NCI-H748 (cell line): ENCODE results near the gene LYZL1.
"Not testable (repeated sequence)": the region's sequence is repeated elsewhere in the genome, so short reads cannot be mapped to it uniquely, and the experiment has no call there.

Experiments
- DNase-seq: peaks from one replicate; lab custom pipeline; 2025; ENCODE audit not compliant: unreplicated experiment; lab: John Stamatoyannopoulos, UW

The LYZL1 gene

DNA sequence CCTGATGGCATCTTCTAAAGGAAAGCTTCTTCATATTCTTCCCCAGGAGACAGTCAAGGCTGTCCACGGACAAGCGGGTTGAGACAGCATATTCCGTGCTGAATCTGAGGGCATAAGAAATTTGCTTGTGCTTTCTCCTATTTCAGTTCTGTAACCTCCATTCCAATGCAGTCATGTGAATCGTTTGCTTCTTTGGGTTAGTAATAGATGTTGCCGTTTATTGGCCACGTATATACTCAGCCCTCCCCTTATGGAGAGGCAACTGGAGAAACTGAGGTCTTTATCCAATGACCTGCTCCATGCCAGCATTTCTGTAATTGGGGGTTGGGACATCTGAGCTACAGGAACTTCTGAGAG, 38.9 kb downstream of the LYZL1 start:
- no peak for DNase-seq

- DNase-seq: no peak
Measured at GRCh38 chr10:29328983-29329382, 40.1 kb downstream of the LYZL1 start.

- peak; percentile 96 for DNase-seq
Measured at GRCh38 chr10:29329420-29329819, 40.5 kb downstream of the LYZL1 start.

DNA sequence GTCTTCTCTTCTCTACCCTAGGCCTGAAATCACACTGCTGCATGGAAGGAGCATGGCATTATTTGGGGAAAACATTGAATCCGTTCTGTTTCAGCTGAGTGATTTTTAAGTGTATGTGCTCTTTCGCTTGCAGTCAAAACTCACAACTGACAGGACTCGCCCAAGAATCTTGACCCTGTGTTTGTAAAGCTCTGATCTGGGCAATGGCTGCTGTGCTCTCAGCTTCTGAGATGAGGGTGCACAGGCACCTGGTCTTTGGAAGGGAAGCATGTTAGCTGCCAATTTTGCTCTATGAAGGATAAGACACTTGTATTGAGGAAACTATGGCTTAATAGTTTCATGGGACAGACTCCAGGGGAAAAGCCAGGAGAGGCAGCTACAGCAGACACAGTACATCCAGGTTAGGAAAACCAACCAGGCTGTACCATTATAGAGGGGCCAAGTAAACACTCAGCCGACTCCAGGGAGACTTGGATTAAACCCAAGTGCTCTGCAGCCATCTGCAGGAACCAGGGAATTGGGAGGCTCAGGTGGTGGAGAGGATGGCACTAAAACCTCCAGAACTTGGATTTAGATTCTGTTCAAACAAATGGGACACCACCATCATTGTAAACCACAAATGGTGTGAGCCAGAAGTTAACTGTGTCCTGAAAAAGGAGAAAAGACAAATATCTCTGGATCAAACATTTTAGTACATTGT, 43.3 kb downstream of the LYZL1 start:
- no peak for DNase-seq

DNA sequence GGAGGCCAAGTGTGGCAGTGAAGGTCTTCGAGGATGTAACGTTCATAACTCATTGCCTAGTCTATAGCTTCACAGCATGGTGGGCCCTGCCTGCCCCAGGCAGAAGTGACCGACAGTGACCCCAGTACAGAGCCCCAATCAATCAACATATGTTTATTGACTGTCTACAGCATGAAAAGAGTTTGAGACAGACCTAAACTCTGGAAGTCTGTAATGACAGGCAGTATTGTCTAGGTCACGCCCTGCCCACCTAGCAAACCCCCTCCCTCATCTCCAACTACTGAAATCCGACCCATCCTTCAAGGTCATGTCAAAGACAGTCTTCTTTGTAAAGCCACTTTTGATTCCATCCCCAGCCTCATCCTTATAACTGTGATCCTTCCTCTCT, 43.9 kb downstream of the LYZL1 start:
- no peak for DNase-seq

DNA sequence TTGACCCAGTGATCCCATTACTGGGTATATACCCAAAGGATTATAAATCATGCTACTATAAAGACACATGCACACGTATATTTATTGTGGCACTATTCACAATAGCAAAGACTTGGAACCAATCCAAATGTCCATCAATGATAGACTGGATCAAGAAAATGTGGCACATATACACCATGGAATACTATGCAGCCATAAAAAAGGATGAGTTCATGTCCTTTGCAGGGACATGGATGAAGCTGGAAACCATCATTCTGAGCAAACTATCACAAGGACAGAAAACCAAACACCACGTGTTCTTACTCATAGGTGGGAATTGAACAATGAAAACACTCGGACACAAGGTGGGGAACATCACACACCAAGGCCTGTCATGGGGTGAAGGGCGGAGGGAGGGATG, 48.7 kb downstream of the LYZL1 start:
- not testable (repeated sequence) for DNase-seq

- no peak for DNase-seq
Measured at GRCh38 chr10:29343607-29344038, 54.8 kb downstream of the LYZL1 start.

- DNase-seq: no peak
Measured at GRCh38 chr10:29344073-29344820, 55.4 kb downstream of the LYZL1 start.

DNA sequence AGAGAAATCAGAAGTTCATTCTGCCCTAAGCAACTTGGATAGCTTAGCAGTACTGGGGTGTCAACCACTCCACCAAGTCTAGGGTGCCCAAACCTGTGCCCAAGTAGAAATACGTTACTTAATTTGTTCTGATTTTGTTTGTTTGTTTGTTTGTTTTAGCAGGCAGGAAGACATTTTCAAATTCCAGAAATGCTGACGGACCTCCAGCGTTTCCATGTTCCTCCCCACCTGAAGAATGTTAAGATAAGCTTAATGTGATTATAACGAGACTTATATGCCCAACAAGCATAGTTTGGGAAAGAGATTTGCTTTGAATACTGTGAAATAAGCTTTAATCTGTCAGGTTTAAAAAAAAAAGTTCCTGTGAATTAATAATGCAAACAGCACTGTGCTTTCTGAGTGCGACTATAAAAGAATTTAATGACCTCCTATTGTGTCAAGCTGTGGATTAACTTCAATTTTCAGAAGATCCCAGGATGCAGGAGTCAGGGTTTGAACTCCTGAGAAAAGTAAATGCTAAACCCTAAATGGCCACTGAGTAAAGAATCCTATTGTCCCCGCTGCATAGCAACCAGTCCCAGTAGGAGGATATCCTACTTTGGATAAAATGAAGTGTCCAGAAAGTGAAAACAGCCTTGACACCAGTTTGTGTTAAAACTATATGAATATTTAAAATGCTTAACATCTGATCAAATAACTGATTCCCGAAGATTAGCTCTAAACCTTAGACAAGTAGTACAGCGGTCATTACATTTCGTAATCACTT, 56.5 kb downstream of the LYZL1 start:
- DNase-seq: no peak

DNA sequence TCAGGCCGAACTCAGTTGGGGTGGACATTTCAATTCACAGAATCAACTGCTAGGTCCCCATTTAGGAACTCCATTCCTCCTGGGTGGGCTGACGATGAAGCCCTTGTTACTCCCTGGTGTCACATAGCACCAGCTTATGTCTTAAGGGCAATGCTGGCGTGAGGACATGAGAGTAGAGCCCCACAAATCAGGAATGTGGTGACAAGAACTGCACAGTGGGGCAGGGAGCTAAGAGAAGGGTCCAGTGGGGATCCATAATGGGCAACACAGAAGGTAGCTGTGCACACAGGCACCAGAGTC, 57.0 kb downstream of the LYZL1 start:
- DNase-seq: no peak

GRCh38 chr10:29346296-29347001, 57.6 kb downstream of the LYZL1 start:
- DNase-seq: no peak

DNA sequence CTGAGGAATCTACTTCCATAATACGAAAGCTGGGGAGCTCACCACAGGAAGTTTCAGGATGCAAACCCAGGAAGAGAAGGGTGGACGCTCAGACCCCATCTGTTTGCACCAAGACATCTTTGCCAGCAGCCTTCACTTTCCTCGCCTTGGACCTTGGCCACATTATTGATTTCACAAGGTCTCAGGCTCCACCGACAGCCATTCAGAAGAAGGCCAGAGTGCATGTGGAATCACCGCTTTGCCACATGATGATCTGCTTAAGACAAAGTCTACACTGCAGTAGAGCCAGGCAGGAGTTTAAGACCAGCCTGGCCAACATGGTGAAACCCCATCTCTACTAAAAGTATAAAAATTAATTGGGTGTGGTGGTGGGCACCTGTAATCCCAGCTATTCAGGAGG, 60.0 kb downstream of the LYZL1 start:
- no peak for DNase-seq

GRCh38 chr10:29353305-29353704, 64.4 kb downstream of the LYZL1 start:
- no peak for DNase-seq

DNA sequence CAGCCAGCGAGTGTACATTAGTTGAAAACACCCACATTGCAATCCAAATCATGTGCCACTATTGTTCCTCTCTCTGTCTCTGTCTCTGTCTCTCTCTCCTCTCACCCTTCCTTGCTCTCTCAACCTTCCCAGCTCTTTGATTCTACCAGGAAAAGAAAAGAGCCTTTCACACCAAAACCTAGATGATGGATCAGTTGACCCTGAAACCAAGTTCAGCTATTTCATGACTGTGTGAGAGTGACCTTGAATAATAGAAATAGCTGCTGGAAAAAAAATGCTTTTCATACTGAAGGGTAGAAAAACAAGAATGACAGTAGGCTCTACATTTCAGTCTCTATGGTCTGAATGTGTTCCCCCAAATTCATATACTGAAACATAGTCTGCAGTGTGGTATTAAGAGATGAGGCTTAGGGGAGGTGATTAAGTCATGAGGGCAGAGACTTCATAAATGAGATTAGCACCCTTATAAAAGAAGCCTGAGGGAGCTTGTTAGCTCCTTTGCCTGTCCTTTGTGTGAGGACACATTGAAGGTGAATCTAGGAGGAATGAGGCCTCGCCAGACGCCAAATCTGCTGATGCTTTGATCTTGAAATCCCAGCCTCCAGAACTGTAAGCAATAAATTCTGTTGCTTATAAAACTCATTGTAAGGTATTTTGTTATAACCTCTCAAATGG, 65.2 kb downstream of the LYZL1 start:
- DNase-seq: no peak

DNA sequence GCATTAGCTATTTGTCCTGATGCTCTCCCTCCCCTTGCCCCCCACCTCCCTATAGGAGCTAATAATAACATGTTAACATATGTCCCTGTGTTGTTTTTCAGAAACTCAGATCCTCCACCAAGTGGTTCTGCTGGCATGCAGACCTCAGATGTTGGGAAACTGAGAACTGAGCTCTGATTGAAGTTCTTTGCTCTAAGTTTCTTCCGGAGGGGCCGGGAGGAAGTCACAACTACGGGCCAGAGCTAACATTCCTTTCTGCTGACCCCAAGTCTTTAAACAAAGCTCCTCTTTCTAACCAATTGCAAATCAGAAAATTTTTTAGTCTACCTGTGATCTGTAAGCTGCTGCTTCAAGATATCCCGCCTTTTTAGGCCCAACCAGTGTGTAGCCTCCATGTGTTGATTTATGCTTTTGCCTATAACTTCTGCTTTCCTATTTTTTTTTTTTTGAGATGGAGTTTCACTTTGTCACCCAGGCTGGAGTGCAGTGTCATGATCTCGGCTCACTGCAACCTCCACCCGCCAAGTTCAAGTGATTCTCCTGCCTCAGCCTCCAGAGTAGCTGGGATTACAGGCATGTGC, 66.6 kb downstream of the LYZL1 start:
- DNase-seq: no peak

- DNase-seq: no peak
Measured at GRCh38 chr10:29356931-29357330, 68.1 kb downstream of the LYZL1 start.

- DNase-seq: no peak
Measured at GRCh38 chr10:29358010-29358616, 69.2 kb downstream of the LYZL1 start.

DNA sequence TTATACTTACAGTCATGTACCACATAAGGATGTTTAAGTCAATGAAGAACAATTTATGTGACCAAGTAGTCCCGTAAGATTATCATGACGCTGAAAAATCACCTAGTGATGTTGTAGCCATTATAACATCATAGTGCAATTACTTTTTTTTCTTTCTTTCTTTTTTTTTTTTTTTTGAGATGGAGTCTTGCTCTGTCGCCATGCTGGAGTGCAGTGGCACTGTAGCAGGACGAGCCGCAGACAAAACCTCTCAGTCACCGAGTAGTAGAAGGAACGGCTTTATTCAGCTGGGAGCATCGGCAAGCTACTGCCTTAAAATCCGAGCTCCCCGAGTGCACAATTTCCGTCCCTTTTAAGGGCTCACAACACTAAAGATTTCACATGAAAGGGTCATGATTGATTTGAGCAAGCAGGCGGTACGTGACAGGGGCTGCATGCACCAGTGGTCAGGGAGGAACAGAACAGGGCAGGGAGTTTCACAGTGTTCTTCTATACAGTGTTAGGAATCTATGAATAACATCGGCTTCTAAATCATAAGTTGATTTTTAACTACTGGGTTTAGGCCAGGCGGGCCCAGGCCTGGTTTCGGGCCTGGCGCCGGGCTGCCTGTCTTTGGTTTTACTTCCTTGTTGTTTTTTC, 71.5 kb downstream of the LYZL1 start:
- not testable (repeated sequence) for DNase-seq
